HepG2 (cell line): ENCODE measurements around the gene FSIP1. TPM values are rescaled to one million over a fixed set of nuclear protein-coding genes. Genes with fewer than 3 reads are reported as not detected.

Source experiments
- CENPX ChIP-seq: sonication (generic); formaldehyde crosslinking; IDR thresholded peaks from 2 replicates; pipeline ENCODE4 v1.9.0; 2021; ENCODE audit warnings: mild to moderate bottlenecking, missing genetic modification reagents, moderate library complexity
- MYC ChIP-seq: sonication (generic); formaldehyde crosslinking; IDR thresholded peaks from 2 replicates; pipeline ENCODE4 v1.9.0; 2021; ENCODE audit warnings: missing genetic modification reagents, borderline replicate concordance
- NCOA1 ChIP-seq: sonication (generic); formaldehyde crosslinking; IDR thresholded peaks from 2 replicates; pipeline ENCODE4 v1.9.0; 2021; ENCODE audit warnings: missing genetic modification reagents
- NRL ChIP-seq: sonication (generic); formaldehyde crosslinking; IDR thresholded peaks from 2 replicates; pipeline ENCODE4 v1.5.0; 2020; ENCODE audit warnings: missing genetic modification reagents, mild to moderate bottlenecking, moderate library complexity, borderline replicate concordance
- ZNF205 ChIP-seq: IDR thresholded peaks from 2 replicates; pipeline ENCODE4 v1.6.1; 2018; ENCODE audit warnings: missing biosample characterization, missing genetic modification reagents
- ZNF251 ChIP-seq: sonication (generic); formaldehyde crosslinking; IDR thresholded peaks from 2 replicates; pipeline ENCODE4 v1.9.0; 2021; ENCODE audit warnings: mild to moderate bottlenecking, missing genetic modification reagents
- ZNF331 ChIP-seq: sonication (generic); formaldehyde crosslinking; IDR thresholded peaks from 2 replicates; pipeline ENCODE4 v1.4.0; 2020; ENCODE audit warnings: missing genetic modification reagents
- ZNF772 ChIP-seq: sonication (generic); formaldehyde crosslinking; IDR thresholded peaks from 2 replicates; pipeline ENCODE4 v1.5.0; 2020; ENCODE audit warnings: mild to moderate bottlenecking, missing genetic modification reagents
- polyA plus RNA-seq, 8 experiments: library from polyadenylated mRNA; depleted of rRNA in 3 of 8; stranded (reverse) in 7 of 8; unstranded in 1 of 8; fragments of >200 nt; fragmentation: Illumina TruSeq in 4 of 8; extraction: Trizol in 4 of 8; gene quantifications; 2 replicates each; pipeline versions ENCODE4 v1.2.1 to v1.2.3, GENCODE V29; 2011 to 2016; ENCODE audit warnings: low read depth in 4 of 8, missing spikeins in 1 of 8, mixed read lengths in 1 of 8; ENCODE audit not compliant: insufficient read depth in 1 of 8
- total RNA-seq, 5 experiments: library from RNA; depleted of rRNA; stranded (reverse); fragments of >200 nt; fragmentation: Illumina TruSeq; extraction: Trizol; gene quantifications; 2 replicates each; pipeline ENCODE4 v1.2.3, GENCODE V29; 2016; ENCODE audit warnings: low read depth in 1 of 5
- TF ChIP-seq, protein P1 (sequence below), 2 experiments: sonication (generic) in 1 of 2; formaldehyde crosslinking in 1 of 2; IDR thresholded peaks; 2 replicates each; pipeline versions ENCODE4 v1.4.0 to v1.6.1; 2018 to 2020; ENCODE audit warnings: missing genetic modification reagents in 2 of 2, borderline replicate concordance in 1 of 2, low read depth in 1 of 2, mild to moderate bottlenecking in 1 of 2, missing biosample characterization in 1 of 2
- TF ChIP-seq, protein P2 (sequence below): sonication (generic); formaldehyde crosslinking; IDR thresholded peaks from 2 replicates; pipeline ENCODE4 v1.4.0; 2020; ENCODE audit warnings: missing genetic modification reagents, borderline replicate concordance
- TF ChIP-seq, protein P3 (sequence below): sonication (generic); formaldehyde crosslinking; IDR thresholded peaks from 2 replicates; pipeline ENCODE4 v1.4.0; 2020; ENCODE audit warnings: missing genetic modification reagents
- TF ChIP-seq, protein P4 (sequence below): IDR thresholded peaks from 2 replicates; pipeline ENCODE4 v1.6.1; 2018; ENCODE audit warnings: missing genetic modification reagents, mild to moderate bottlenecking, missing compliant biosample characterization
- TF ChIP-seq, protein P5 (sequence below): sonication (generic); formaldehyde crosslinking; IDR thresholded peaks from 2 replicates; pipeline ENCODE4 v1.4.0; 2020; ENCODE audit warnings: missing genetic modification reagents, borderline replicate concordance

Gene FSIP1
- total and polyA plus RNA-seq, 2 of the 13 experiments (the other 11 are each of a cell fraction or from before 2014, with no cell fraction given), result 0.18 TPM; not detected in 1

DNA sequence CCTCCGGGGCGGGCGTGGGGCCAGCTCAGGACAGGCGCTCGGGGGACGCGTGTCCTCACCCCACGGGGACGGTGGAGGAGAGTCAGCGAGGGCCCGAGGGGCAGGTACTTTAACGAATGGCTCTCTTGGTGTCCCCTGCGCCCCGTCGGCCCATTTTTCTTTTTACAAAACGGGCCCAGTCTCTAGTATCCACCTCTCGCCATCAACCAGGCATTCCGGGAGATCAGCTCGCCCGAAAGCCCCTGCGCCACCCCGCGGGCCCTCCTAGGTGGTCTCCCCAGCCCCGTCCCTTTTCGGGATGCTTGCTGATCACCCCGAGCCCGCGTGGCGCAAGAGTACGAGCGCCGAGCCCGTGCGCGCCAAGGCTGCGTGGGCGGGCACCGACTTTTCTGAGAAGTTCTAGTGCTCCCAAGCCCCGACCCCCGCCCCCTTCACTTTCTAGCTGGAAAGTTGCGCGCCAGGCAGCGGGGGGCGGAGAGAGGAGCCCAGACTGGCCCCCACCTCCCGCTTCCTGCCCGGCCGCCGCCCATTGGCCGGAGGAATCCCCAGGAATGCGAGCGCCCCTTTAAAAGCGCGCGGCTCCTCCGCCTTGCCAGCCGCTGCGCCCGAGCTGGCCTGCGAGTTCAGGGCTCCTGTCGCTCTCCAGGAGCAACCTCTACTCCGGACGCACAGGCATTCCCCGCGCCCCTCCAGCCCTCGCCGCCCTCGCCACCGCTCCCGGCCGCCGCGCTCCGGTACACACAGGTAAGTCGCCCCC is 202.0 kb downstream of the FSIP1 start, which contains the start of gene THBS1 (continued):
- TF ChIP-seq CENPX (CRISPR knock-in tag), result no peak
- 0 out of 2 replicates have a peak, but pooled peaks have one; percentile 3 for TF ChIP-seq NCOA1
- TF ChIP-seq, protein P1, sequence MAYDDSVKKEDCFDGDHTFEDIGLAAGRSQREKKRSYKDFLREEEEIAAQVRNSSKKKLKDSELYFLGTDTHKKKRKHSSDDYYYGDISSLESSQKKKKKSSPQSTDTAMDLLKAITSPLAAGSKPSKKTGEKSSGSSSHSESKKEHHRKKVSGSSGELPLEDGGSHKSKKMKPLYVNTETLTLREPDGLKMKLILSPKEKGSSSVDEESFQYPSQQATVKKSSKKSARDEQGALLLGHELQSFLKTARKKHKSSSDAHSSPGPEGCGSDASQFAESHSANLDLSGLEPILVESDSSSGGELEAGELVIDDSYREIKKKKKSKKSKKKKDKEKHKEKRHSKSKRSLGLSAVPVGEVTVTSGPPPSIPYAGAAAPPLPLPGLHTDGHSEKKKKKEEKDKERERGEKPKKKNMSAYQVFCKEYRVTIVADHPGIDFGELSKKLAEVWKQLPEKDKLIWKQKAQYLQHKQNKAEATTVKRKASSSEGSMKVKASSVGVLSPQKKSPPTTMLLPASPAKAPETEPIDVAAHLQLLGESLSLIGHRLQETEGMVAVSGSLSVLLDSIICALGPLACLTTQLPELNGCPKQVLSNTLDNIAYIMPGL (CRISPR knock-in tag; IDR thresholded peaks at IDR 0.05; ENCODE audit: borderline replicate concordance in 1 of 2, low read depth in 1 of 2), result peak; percentile 27 to 60; a peak in 3 of 4 replicates
- TF ChIP-seq, protein P2, sequence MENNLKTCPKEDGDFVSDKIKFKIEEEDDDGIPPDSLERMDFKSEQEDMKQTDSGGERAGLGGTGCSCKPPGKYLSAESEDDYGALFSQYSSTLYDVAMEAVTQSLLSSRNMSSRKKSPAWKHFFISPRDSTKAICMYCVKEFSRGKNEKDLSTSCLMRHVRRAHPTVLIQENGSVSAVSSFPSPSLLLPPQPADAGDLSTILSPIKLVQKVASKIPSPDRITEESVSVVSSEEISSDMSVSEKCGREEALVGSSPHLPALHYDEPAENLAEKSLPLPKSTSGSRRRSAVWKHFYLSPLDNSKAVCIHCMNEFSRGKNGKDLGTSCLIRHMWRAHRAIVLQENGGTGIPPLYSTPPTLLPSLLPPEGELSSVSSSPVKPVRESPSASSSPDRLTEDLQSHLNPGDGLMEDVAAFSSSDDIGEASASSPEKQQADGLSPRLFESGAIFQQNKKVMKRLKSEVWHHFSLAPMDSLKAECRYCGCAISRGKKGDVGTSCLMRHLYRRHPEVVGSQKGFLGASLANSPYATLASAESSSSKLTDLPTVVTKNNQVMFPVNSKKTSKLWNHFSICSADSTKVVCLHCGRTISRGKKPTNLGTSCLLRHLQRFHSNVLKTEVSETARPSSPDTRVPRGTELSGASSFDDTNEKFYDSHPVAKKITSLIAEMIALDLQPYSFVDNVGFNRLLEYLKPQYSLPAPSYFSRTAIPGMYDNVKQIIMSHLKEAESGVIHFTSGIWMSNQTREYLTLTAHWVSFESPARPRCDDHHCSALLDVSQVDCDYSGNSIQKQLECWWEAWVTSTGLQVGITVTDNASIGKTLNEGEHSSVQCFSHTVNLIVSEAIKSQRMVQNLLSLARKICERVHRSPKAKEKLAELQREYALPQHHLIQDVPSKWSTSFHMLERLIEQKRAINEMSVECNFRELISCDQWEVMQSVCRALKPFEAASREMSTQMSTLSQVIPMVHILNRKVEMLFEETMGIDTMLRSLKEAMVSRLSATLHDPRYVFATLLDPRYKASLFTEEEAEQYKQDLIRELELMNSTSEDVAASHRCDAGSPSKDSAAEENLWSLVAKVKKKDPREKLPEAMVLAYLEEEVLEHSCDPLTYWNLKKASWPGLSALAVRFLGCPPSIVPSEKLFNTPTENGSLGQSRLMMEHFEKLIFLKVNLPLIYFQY (CRISPR knock-in tag), result no peak
- TF ChIP-seq, protein P3, sequence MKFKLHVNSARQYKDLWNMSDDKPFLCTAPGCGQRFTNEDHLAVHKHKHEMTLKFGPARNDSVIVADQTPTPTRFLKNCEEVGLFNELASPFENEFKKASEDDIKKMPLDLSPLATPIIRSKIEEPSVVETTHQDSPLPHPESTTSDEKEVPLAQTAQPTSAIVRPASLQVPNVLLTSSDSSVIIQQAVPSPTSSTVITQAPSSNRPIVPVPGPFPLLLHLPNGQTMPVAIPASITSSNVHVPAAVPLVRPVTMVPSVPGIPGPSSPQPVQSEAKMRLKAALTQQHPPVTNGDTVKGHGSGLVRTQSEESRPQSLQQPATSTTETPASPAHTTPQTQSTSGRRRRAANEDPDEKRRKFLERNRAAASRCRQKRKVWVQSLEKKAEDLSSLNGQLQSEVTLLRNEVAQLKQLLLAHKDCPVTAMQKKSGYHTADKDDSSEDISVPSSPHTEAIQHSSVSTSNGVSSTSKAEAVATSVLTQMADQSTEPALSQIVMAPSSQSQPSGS, result 0 out of 2 replicates have a peak, but pooled peaks have one; percentile 53
- TF ChIP-seq MYC (CRISPR knock-in tag), result peak; percentile 30; the same call in 1 of the 2 replicates
- 0 out of 2 replicates have a peak, but pooled peaks have one; percentile 8 for TF ChIP-seq ZNF205 (CRISPR knock-in tag)
- TF ChIP-seq ZNF331 (CRISPR knock-in tag), result peak; percentile 12; the same call in 1 of the 2 replicates
- peak; percentile 77; the same call in 1 of the 2 replicates for TF ChIP-seq ZNF772 (CRISPR knock-in tag)
- TF ChIP-seq NRL, result 0 out of 2 replicates have a peak, but pooled peaks have one; percentile 26
- TF ChIP-seq, protein P4, sequence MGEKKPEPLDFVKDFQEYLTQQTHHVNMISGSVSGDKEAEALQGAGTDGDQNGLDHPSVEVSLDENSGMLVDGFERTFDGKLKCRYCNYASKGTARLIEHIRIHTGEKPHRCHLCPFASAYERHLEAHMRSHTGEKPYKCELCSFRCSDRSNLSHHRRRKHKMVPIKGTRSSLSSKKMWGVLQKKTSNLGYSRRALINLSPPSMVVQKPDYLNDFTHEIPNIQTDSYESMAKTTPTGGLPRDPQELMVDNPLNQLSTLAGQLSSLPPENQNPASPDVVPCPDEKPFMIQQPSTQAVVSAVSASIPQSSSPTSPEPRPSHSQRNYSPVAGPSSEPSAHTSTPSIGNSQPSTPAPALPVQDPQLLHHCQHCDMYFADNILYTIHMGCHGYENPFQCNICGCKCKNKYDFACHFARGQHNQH, result peak; percentile 44
- TF ChIP-seq ZNF251 (CRISPR knock-in tag), result no peak
- TF ChIP-seq, protein P5, sequence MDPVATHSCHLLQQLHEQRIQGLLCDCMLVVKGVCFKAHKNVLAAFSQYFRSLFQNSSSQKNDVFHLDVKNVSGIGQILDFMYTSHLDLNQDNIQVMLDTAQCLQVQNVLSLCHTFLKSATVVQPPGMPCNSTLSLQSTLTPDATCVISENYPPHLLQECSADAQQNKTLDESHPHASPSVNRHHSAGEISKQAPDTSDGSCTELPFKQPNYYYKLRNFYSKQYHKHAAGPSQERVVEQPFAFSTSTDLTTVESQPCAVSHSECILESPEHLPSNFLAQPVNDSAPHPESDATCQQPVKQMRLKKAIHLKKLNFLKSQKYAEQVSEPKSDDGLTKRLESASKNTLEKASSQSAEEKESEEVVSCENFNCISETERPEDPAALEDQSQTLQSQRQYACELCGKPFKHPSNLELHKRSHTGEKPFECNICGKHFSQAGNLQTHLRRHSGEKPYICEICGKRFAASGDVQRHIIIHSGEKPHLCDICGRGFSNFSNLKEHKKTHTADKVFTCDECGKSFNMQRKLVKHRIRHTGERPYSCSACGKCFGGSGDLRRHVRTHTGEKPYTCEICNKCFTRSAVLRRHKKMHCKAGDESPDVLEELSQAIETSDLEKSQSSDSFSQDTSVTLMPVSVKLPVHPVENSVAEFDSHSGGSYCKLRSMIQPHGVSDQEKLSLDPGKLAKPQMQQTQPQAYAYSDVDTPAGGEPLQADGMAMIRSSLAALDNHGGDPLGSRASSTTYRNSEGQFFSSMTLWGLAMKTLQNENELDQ (CRISPR knock-in tag), result no peak
